Inflammatory macrophage (primary cell): ENCODE measurements around the gene TIFAB.

ENCODE experiments used
- DNase-seq, 2 donors: peaks; one replicate each; pipeline ENCODE4 v3.0.0-alpha.2; 2020 to 2022

Gene TIFAB

GRCh38 chr5:135423146-135423845 lies 28.9 kb downstream of the TIFAB start:
- DNase-seq = peak; percentile 79

GRCh38 chr5:135422419-135422818 lies 29.7 kb downstream of the TIFAB start:
- DNase-seq = no peak

- no peak for DNase-seq
These were observed 35.1 kb downstream of the TIFAB start for GRCh38 chr5:135417083-135417482.

- no peak for DNase-seq
These were observed 47.1 kb downstream of the TIFAB start for GRCh38 chr5:135405082-135405481.

GRCh38 chr5:135402031-135402430 lies 50.1 kb downstream of the TIFAB start:
- DNase-seq = peak in 1 of 2 donors; percentile 33

- no peak for DNase-seq
These were observed 51.3 kb downstream of the TIFAB start for GRCh38 chr5:135400866-135401265.

- no peak for DNase-seq
These were observed 52.2 kb downstream of the TIFAB start for GRCh38 chr5:135399794-135400542.

GRCh38 chr5:135398855-135399793 lies 53.0 kb downstream of the TIFAB start, which contains the start of gene MACROH2A1:
Gene MACROH2A1 (minus strand): TSS chr5:135399231. CDS start chr5:135389093, 10,138 bp downstream.
- DNase-seq = peak; percentile 92 to 94

- DNase-seq = peak in 1 of 2 donors; percentile 45
These were observed 53.8 kb downstream of the TIFAB start for GRCh38 chr5:135398160-135398854.
